ENCODE measurements around the gene SLC39A9. TPM values are rescaled to one million over a fixed set of nuclear protein-coding genes. Genes with fewer than 3 reads are reported as not detected.

SLC39A9 gene
- total RNA-seq, 1 experiment from 2014 or later: 39.8 TPM

- Histone ChIP-seq H2BK15ac (ENCODE audit: low read depth, low read length) (no peak overlapping the region), H3K23me2 (ENCODE audit: insufficient read length, low read depth, low read length, poor library complexity, severe bottlenecking) (peaks cover 13% of the 10 kb centered on the region), H3K27me3 (ENCODE audit: insufficient read depth, low read length) (peaks cover 33% of the 10 kb centered on the region; the same call in 1 of the 2 replicates), H3K9ac (ENCODE audit: extremely low read depth, insufficient read length, low read length) (no peak overlapping the region), H2BK120ac (ENCODE audit: low read depth, low read length, poor library complexity, severe bottlenecking) (no peak overlapping the region), H2BK20ac (ENCODE audit: low read depth, low read length, poor library complexity, severe bottlenecking) (no peak overlapping the region), H3K23ac (ENCODE audit: insufficient read length, low read depth, low read length) (no peak overlapping the region), H3K4me1 (ENCODE audit: insufficient read depth, low read length) (no peaks in the 10 kb centered on the region), H3K18ac (ENCODE audit: insufficient read length, low read depth, low read length) (no peak overlapping the region), H3K79me2 (ENCODE audit: insufficient read depth, low read length) (no peaks in the 10 kb centered on the region), H4K5ac (ENCODE audit: insufficient read length, low read depth, low read length) (no peak overlapping the region), H2AK5ac (ENCODE audit: insufficient read length, low read length) (no peak overlapping the region), H3K56ac (ENCODE audit: insufficient read length, low read depth, low read length) (no peak overlapping the region), H3K9me3 (ENCODE audit: control insufficient read depth, low read depth, low read length) (no peaks in the 10 kb centered on the region), H3K14ac (ENCODE audit: insufficient read depth, low read length) (no peak overlapping the region; the same call in 1 of the 2 replicates), H3T11ph (ENCODE audit: low read length) (no peak overlapping the region), H4K20me1 (ENCODE audit: control insufficient read depth, insufficient read depth, insufficient read length) (no peaks in the 10 kb centered on the region), H3K27ac (ENCODE audit: insufficient read length, low read depth, low read length) (no peak overlapping the region), H3K79me1 (ENCODE audit: insufficient read depth, low read depth, low read length, poor library complexity, severe bottlenecking) (no peaks in the 10 kb centered on the region), H2BK5ac (ENCODE audit: insufficient read length, low read length) (no peak overlapping the region), H3K4ac (ENCODE audit: low read depth, low read length) (no peak overlapping the region), H3K4me2 (ENCODE audit: insufficient read depth, insufficient read length, low read length) (peak overlapping the region; percentile 38), H2BK12ac (ENCODE audit: insufficient read length, low read depth, low read length) (no peak overlapping the region), H4K91ac (ENCODE audit: insufficient read length, low read depth, low read length) (no peak overlapping the region), H2AFZ (ENCODE audit: low read length) (no peak overlapping the region), H4K8ac (replicated peaks; ENCODE audit: insufficient read length, low read depth, low read length) (no peak overlapping the region)
- no peaks in the 10 kb centered on the region; a peak in 1 of 7 replicates for H3K36me3 Mint-ChIP-seq (ENCODE audit: insufficient read depth in 1 of 3, low read depth in 3 of 3)
- DNase-seq: no peak
- peaks cover 18 to 19% of the 10 kb centered on the region in 2 experiments for H3K4me1 Mint-ChIP-seq
- WGBS (ENCODE audit: extremely low coverage, insufficient read length, low lambda C conversion rate): no CpG with 5 or more reads among the region's 11 CpGs
- H3K27ac Mint-ChIP-seq: peak overlapping the region in 1 of 3 experiments; percentile 85; a peak in 1 of 7 replicates
- H3K4me3 Mint-ChIP-seq: peak overlapping the region; percentile 62 to 73
- peaks cover 75% of the 10 kb centered on the region for H3K27me3 Mint-ChIP-seq (ENCODE audit: low read depth)
- 0 out of 5 replicates have a peak, but pooled peaks cover 0 to 2% of the 10 kb centered on the region in 2 experiments for H3K9me3 Mint-ChIP-seq
- TF ChIP-seq, protein P1, sequence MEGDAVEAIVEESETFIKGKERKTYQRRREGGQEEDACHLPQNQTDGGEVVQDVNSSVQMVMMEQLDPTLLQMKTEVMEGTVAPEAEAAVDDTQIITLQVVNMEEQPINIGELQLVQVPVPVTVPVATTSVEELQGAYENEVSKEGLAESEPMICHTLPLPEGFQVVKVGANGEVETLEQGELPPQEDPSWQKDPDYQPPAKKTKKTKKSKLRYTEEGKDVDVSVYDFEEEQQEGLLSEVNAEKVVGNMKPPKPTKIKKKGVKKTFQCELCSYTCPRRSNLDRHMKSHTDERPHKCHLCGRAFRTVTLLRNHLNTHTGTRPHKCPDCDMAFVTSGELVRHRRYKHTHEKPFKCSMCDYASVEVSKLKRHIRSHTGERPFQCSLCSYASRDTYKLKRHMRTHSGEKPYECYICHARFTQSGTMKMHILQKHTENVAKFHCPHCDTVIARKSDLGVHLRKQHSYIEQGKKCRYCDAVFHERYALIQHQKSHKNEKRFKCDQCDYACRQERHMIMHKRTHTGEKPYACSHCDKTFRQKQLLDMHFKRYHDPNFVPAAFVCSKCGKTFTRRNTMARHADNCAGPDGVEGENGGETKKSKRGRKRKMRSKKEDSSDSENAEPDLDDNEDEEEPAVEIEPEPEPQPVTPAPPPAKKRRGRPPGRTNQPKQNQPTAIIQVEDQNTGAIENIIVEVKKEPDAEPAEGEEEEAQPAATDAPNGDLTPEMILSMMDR (conservative IDR thresholded peaks at IDR 0.05): no peak
Measured at GRCh38 chr14:69485315-69485660, 86.8 kb downstream of the SLC39A9 start.
